ENCODE measurements around the gene FAM216B. TPM values are rescaled to one million over a fixed set of nuclear protein-coding genes. Genes with fewer than 3 reads are reported as not detected.
"Not testable (repeated sequence)": the region's sequence is repeated elsewhere in the genome, so short reads cannot be mapped to it uniquely, and the experiment has no call there.

The FAM216B gene
- total and polyA plus RNA-seq, 2 of the 13 experiments (the other 11 are each of a cell fraction or from before 2014, with no cell fraction given) = not detected

DNA sequence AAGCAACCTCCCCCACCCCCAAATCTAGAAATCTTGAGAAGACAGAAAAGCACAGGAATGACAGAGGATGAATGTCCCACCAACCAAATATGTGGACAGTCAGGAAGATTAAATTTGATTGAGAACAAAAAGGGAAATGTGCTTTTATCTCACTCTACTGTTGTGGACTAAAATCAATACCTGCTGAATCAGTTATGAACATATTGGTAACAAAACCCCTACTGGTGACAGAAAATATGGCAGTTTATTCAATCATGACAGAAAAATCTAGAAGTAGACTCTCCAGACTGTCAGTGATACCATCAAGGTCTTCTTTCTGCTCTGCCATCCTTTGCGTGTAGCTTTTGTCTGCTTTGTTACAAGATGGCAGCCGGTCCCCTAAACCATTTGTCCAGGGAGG lies 35.2 kb downstream of the FAM216B start:
- H3K36me3 ChIP-seq (replicated peaks in 1 of 2; ENCODE audit: control insufficient read depth in 1 of 2, insufficient read depth in 2 of 2, low read length in 2 of 2) = no peaks in the 10 kb centered on the region
- no TSS peak for BruUV-seq (replicated peaks)
- H2AFZ ChIP-seq (ENCODE audit: low read length) = no peak overlapping the region
- H3K4me1 ChIP-seq (ENCODE audit: insufficient read depth, low read length) = no peaks in the 10 kb centered on the region
- H3K4me3 ChIP-seq (replicated peaks in 1 of 3; ENCODE audit: insufficient read depth in 1 of 3, low read depth in 2 of 3, low read length in 3 of 3) = no peak overlapping the region
- in situ Hi-C loops (cut with HindIII; ENCODE audit: extremely low pct_ligation_motif_present, low pct_unique_long_range_greater_than_20kb) = no loop called here
- 93% methylated on average over 2 of the region's 2 CpGs for WGBS (ENCODE audit: low lambda C conversion rate)
- ChIA-PET POLR2A (no interaction called here), CTCF (ENCODE audit: low intra/inter-chr PET ratio, low total read pairs) (no interaction called here)
- H4K20me1 ChIP-seq (ENCODE audit: insufficient read depth, low read length) = no peaks in the 10 kb centered on the region
- H3K27me3 ChIP-seq (ENCODE audit: control insufficient read depth in 1 of 2, insufficient read depth in 2 of 2, low read length in 2 of 2) = no peaks in the 10 kb centered on the region
- no peak for TF ChIP-seq ZNF234 (CRISPR knock-in tag; conservative IDR thresholded peaks at IDR 0.05)
- TF ChIP-seq, protein P1, sequence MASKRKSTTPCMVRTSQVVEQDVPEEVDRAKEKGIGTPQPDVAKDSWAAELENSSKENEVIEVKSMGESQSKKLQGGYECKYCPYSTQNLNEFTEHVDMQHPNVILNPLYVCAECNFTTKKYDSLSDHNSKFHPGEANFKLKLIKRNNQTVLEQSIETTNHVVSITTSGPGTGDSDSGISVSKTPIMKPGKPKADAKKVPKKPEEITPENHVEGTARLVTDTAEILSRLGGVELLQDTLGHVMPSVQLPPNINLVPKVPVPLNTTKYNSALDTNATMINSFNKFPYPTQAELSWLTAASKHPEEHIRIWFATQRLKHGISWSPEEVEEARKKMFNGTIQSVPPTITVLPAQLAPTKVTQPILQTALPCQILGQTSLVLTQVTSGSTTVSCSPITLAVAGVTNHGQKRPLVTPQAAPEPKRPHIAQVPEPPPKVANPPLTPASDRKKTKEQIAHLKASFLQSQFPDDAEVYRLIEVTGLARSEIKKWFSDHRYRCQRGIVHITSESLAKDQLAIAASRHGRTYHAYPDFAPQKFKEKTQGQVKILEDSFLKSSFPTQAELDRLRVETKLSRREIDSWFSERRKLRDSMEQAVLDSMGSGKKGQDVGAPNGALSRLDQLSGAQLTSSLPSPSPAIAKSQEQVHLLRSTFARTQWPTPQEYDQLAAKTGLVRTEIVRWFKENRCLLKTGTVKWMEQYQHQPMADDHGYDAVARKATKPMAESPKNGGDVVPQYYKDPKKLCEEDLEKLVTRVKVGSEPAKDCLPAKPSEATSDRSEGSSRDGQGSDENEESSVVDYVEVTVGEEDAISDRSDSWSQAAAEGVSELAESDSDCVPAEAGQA (IDR thresholded peaks at IDR 0.05; ENCODE audit: low read depth) = no peak
- TF ChIP-seq, protein P1 (CRISPR knock-in tag; IDR thresholded peaks at IDR 0.05; ENCODE audit: borderline replicate concordance) = no peak
- TF ChIP-seq EZH2 (conservative IDR thresholded peaks at IDR 0.05; ENCODE audit: low read depth, low read length) = no peak
- no peak for TF ChIP-seq ZNF619 (CRISPR knock-in tag; IDR thresholded peaks at IDR 0.05)
- no peak for TF ChIP-seq ZNF782 (CRISPR knock-in tag; IDR thresholded peaks at IDR 0.05; ENCODE audit: borderline replicate concordance)
- TF ChIP-seq ZNF343 (CRISPR knock-in tag; IDR thresholded peaks at IDR 0.05) = no peak
- TF ChIP-seq ATF7-NPFF (CRISPR knock-in tag; IDR thresholded peaks at IDR 0.05; ENCODE audit: low read depth) = no peak
- no peak for TF ChIP-seq BRD4 (CRISPR knock-in tag; IDR thresholded peaks at IDR 0.05)
- H3K9ac ChIP-seq (ENCODE audit: insufficient read depth, low read depth, low read length) = no peak overlapping the region
- H3K27ac ChIP-seq (ENCODE audit: extremely low read length, insufficient read depth, low read length) = no peak overlapping the region
- intact Hi-C loops (cut with micrococcal nuclease; ENCODE audit: unreplicated experiment) = no loop called here
- H3K9me3 ChIP-seq (ENCODE audit: low read length) = peaks cover 37% of the 10 kb centered on the region
- H3K4me2 ChIP-seq (ENCODE audit: low read depth, low read length) = no peak overlapping the region
- H3K79me2 ChIP-seq (ENCODE audit: insufficient read depth, low read length) = no peaks in the 10 kb centered on the region
- DNase-seq (ENCODE audit: low spot score) (no peak), FAIRE-seq (no peak), ATAC-seq (no peak)

- H3K4me3 ChIP-seq (replicated peaks in 1 of 3; ENCODE audit: insufficient read depth in 1 of 3, low read depth in 2 of 3, low read length in 3 of 3); CTCF ChIA-PET (ENCODE audit: low intra/inter-chr PET ratio, low total read pairs); BruUV-seq (replicated peaks); ATAC-seq; H3K27me3 ChIP-seq (ENCODE audit: control insufficient read depth in 1 of 2, insufficient read depth in 2 of 2, low read length in 2 of 2); H3K36me3 ChIP-seq (replicated peaks in 1 of 2; ENCODE audit: control insufficient read depth in 1 of 2, insufficient read depth in 2 of 2, low read length in 2 of 2); H2AFZ ChIP-seq (ENCODE audit: low read length); H3K79me2 ChIP-seq (ENCODE audit: insufficient read depth, low read length); POLR2A ChIA-PET; H3K4me1 ChIP-seq (ENCODE audit: insufficient read depth, low read length); in situ Hi-C loops (cut with HindIII; ENCODE audit: extremely low pct_ligation_motif_present, low pct_unique_long_range_greater_than_20kb); intact Hi-C loops (cut with micrococcal nuclease; ENCODE audit: unreplicated experiment); FAIRE-seq; DNase-seq (ENCODE audit: low spot score); H4K20me1 ChIP-seq (ENCODE audit: insufficient read depth, low read length); H3K4me2 ChIP-seq (ENCODE audit: low read depth, low read length); H3K9ac ChIP-seq (ENCODE audit: insufficient read depth, low read depth, low read length); H3K27ac ChIP-seq (ENCODE audit: extremely low read length, insufficient read depth, low read length): not testable (repeated sequence)
- 0% methylated on average over 1 of the region's 1 CpG for WGBS (ENCODE audit: low lambda C conversion rate)
- H3K9me3 ChIP-seq (ENCODE audit: low read length) = peaks cover 34% of the 10 kb centered on the region
These were observed 38.3 kb downstream of the FAM216B start for GRCh38 chr13:42819687-42820086.

Measured in HepG2 (cell line).